Immature natural killer cell (primary cell): ENCODE measurements around the gene MTHFD2. TPM values are rescaled to one million over a fixed set of nuclear protein-coding genes. Genes with fewer than 3 reads are reported as not detected.
"Not testable (repeated sequence)": the region's sequence is repeated elsewhere in the genome, so short reads cannot be mapped to it uniquely, and the experiment has no call there.

ENCODE experiments used
- DNase-seq, 3 donors: peaks; one replicate each; pipeline ENCODE4 v3.0.0; 2022; ENCODE audit warnings: mixed read lengths in 1 of 3
- H3K27ac Mint-ChIP-seq, 6 donors: one replicate each; pipeline ENCODE4 v1.8.0; 2020; ENCODE audit warnings: mixed read lengths in 6 of 6, mild to moderate bottlenecking in 5 of 6, inconsistent platforms in 4 of 6, moderate library complexity in 3 of 6
- H3K27me3 Mint-ChIP-seq, 3 donors: one replicate each; pipeline ENCODE4 v1.8.0; 2020 to 2021; ENCODE audit warnings: low read depth in 3 of 3, mild to moderate bottlenecking in 3 of 3, mixed read lengths in 3 of 3, moderate library complexity in 3 of 3, inconsistent platforms in 1 of 3
- H3K36me3 Mint-ChIP-seq, 3 donors: one replicate each; pipeline ENCODE4 v1.8.0; 2020; ENCODE audit warnings: mixed read lengths in 3 of 3, inconsistent platforms in 2 of 3, mild to moderate bottlenecking in 2 of 3
- H3K4me1 Mint-ChIP-seq, 2 donors: one replicate each; pipeline ENCODE4 v1.8.0; 2020; ENCODE audit warnings: inconsistent platforms in 2 of 2, mild to moderate bottlenecking in 2 of 2, mixed read lengths in 2 of 2, moderate library complexity in 1 of 2
- H3K4me3 Mint-ChIP-seq, 5 donors: one replicate each; pipeline ENCODE4 v1.8.0; 2020; ENCODE audit warnings: mild to moderate bottlenecking in 5 of 5, mixed read lengths in 5 of 5, inconsistent platforms in 3 of 5, moderate library complexity in 3 of 5
- H3K9me3 Mint-ChIP-seq, 6 donors: one replicate each; pipeline ENCODE4 v1.8.0; 2020; ENCODE audit warnings: mild to moderate bottlenecking in 6 of 6, mixed read lengths in 6 of 6, inconsistent platforms in 4 of 6, moderate library complexity in 3 of 6
- polyA plus RNA-seq, 3 donors: library from polyadenylated mRNA; unstranded; fragments of 300-500 nt; fragmentation: Illumina TruSeq; gene quantifications; one replicate each; pipeline ENCODE4 v1.2.3, GENCODE V29; 2021

The MTHFD2 gene
- polyA plus RNA-seq, 3 donors from 2014 or later: 20.3 to 25.8 (median 20.4) TPM

DNA sequence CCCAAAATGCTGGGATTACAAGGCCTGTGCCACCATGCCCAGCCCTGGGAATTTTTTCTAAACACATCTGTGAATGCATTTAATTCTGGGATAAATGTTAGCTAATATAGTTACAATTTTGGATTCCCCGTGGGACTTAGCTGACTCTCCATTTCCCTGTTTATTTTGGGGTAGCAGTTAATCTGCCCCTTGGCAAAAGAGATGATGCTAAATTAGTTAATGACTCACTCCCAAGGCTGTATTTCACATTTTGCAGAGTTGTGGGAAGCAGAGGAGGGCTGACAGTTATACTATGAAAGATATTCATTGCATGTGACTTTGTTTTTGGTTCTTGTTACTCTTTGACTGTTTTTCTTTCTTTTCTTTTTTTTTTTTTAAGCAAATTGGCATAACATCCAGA, 3.2 kb downstream of the MTHFD2 start:
- peaks cover 43 to 54% of the 10 kb centered on the region in 2 donors for H3K4me1 Mint-ChIP-seq
- H3K36me3 Mint-ChIP-seq: peaks cover 0 to 4% (median 0%) of the 10 kb centered on the region in 3 donors
- DNase-seq: no peak
- peaks cover 3 to 16% (median 3%) of the 10 kb centered on the region in 3 donors for H3K27me3 Mint-ChIP-seq
- no peak overlapping the region for H3K4me3 Mint-ChIP-seq
- peak overlapping the region in 1 of 6 donors; percentile 50 for H3K27ac Mint-ChIP-seq
- peaks cover 0 to 2% (median 0%) of the 10 kb centered on the region in 6 donors for H3K9me3 Mint-ChIP-seq

DNA sequence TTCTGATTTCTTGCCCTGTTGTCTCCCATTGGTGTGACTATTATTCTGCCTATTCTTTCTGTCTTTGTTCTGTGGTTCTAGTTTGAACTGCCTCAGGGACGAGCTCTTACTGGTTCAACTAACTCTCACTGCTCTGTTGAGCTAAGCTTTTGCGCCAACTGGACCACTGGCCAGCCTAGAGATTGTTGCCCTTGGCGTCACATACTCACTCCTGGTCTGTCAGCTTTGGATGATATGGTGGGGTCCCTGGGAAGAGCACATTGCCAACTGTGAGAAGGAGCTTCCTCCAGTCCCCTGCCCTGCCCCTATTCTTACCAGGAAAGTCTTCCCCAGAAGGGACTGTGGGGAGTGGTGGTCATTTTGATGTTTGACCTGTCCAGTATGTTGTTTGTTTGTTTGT, 6.0 kb downstream of the MTHFD2 start:
- H3K27ac Mint-ChIP-seq: peak overlapping the region in 5 of 6 donors; percentile 19 to 98 (median 98)
- no peak overlapping the region for H3K4me3 Mint-ChIP-seq
- H3K4me1 Mint-ChIP-seq: peaks cover 47 to 59% of the 10 kb centered on the region in 2 donors
- H3K27me3 Mint-ChIP-seq: peaks cover 0 to 7% (median 0%) of the 10 kb centered on the region in 3 donors
- no peak for DNase-seq
- no peaks in the 10 kb centered on the region for H3K9me3 Mint-ChIP-seq
- peaks cover 0 to 10% (median 8%) of the 10 kb centered on the region in 3 donors for H3K36me3 Mint-ChIP-seq

DNA sequence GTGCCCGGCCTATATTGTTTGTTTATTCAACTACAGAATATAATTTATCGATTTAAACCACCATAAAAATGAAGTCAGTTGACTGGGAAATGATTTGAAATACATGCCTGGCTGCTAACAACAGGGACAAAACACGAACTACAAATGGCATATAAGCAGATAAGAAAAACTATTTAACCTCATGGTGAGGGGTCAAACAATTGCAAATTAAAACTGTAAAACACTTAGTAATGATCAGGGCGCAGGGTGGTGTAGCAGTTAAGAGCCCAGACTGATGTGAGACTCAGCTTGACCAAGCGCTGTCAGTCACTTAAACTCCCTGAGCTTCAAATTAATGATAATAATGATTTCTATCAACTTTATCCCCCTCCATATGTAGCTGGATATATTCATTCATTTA, 6.7 kb downstream of the MTHFD2 start:
- peaks cover 4 to 15% (median 11%) of the 10 kb centered on the region in 3 donors for H3K36me3 Mint-ChIP-seq
- no peak for DNase-seq
- H3K27ac Mint-ChIP-seq: peak overlapping the region; percentile 96 to 98 (median 98)
- no peaks in the 10 kb centered on the region for H3K9me3 Mint-ChIP-seq
- peak overlapping the region; percentile 58 to 81 (median 77) for H3K4me3 Mint-ChIP-seq
- peaks cover 40 to 52% of the 10 kb centered on the region in 2 donors for H3K4me1 Mint-ChIP-seq
- peaks cover 0 to 7% (median 0%) of the 10 kb centered on the region in 3 donors for H3K27me3 Mint-ChIP-seq

DNA sequence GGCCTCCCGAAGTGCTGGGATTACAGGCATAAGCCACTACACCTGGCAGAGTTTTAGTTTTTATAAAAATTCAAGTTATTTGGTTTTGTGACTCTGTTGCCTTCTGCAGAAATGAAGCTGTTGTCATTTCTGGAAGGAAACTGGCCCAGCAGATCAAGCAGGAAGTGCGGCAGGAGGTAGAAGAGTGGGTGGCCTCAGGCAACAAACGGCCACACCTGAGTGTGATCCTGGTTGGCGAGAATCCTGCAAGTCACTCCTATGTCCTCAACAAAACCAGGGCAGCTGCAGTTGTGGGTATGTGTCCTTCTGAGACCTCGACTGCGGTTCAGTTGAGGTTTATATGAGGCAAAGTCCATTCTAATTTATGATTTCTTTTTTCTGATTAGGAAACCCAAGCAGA, 7.2 kb downstream of the MTHFD2 start:
- Mint-ChIP-seq H3K27me3 (peaks cover 0 to 7% (median 0%) of the 10 kb centered on the region in 3 donors), H3K4me3 (peak overlapping the region; percentile 58 to 81 (median 77)), H3K4me1 (peaks cover 39 to 47% of the 10 kb centered on the region in 2 donors), H3K27ac (peak overlapping the region; percentile 96 to 98 (median 98)), H3K9me3 (no peaks in the 10 kb centered on the region), H3K36me3 (peaks cover 4 to 15% (median 11%) of the 10 kb centered on the region in 3 donors)
- peak; percentile 13 to 23 (median 14) for DNase-seq

DNA sequence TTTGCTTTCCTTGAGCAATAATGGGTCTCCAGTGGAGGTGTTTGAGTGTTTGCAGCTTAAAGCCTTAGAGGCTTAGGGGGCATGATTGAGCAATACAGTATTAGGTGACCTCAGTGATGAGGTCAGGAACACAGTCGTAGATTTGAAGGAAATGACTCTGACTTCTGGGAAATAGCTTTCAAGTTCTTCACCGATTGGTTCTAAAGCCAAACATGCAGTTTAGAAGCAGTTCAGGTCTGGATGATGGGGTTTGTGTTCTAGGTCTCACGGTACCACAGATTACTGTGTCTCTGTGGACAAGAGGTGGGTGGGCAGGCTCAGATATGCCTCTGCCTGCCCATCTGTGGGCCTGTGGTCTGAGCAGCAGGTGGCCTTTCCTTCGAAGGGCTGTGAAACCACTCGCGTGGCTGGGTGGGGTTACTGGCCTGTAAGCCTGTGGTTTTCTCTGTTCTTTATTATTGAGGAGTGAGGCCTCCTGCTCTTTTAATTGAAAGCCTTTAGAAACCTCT, 7.8 kb downstream of the MTHFD2 start:
- peaks cover 0 to 7% (median 0%) of the 10 kb centered on the region in 3 donors for H3K27me3 Mint-ChIP-seq
- DNase-seq: peak; percentile 73 to 77 (median 76)
- no peaks in the 10 kb centered on the region for H3K9me3 Mint-ChIP-seq
- H3K27ac Mint-ChIP-seq: peak overlapping the region; percentile 96 to 98 (median 98)
- peaks cover 7 to 19% (median 14%) of the 10 kb centered on the region in 3 donors for H3K36me3 Mint-ChIP-seq
- peak overlapping the region; percentile 58 to 81 (median 77) for H3K4me3 Mint-ChIP-seq
- H3K4me1 Mint-ChIP-seq: peaks cover 39 to 46% of the 10 kb centered on the region in 2 donors

DNA sequence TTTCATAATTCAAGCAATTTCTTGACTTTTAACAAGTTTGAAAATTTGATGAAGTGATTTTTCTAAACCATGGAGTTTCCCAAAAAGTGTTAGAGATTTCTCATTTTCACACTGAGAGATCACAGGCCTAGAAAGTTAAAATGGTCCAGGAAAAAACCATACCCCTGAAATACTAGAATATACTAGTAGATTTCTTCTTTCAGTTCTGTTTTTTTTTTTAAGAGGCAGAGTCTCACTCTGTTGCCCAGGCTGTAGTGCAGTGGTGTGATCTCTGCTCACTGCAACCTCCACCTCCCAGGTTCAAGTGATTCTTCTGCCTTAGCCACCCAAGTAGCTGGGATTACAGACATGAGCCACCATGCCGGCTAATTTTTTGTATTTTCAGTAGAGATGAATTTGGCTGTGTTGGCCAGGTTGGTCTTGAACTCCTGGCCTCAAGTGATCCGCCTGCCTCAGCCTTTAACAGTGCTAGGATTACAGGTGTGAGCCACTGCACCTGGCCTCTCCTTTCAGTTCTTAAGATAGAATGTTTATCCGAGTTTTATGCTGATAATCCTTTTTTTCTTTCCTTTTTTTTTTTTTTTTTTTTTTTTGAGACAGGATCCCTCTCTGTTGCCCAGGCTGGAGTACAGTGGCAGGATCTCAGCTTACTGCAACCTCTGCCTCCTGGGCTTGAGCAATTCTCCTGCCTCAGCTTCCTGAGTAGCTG, 14.4 kb downstream of the MTHFD2 start:
- H3K27me3 Mint-ChIP-seq: no peaks in the 10 kb centered on the region
- H3K27ac Mint-ChIP-seq: no peak overlapping the region
- no peak overlapping the region for H3K4me3 Mint-ChIP-seq
- peaks cover 7 to 9% of the 10 kb centered on the region in 2 donors for H3K4me1 Mint-ChIP-seq
- H3K9me3 Mint-ChIP-seq: no peaks in the 10 kb centered on the region
- DNase-seq: no peak
- H3K36me3 Mint-ChIP-seq: peaks cover 15 to 28% (median 20%) of the 10 kb centered on the region in 3 donors

DNA sequence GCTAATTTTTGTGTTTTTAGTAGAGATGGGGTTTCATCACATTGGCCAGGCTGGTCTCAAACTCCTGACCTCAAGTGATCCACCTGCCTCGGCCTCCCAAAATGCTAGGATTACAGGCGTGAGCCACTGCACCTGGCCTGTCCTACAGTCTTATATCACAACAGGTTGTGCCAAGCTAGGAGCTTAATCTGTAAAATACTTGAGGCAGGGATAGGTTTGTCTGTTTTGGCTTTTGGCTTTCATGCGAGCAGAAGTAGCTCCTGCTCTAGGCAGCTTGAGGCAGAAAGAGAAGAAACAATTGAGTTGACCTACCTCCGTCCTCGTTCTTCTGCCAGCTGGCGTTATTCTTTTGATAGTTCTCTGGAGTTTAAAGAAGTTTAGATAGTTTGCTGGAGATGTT, 17.4 kb downstream of the MTHFD2 start:
- H3K4me3 Mint-ChIP-seq, H3K4me1 Mint-ChIP-seq, DNase-seq, H3K27me3 Mint-ChIP-seq, H3K9me3 Mint-ChIP-seq, H3K27ac Mint-ChIP-seq: not testable (repeated sequence)
- H3K36me3 Mint-ChIP-seq: peaks cover 11 to 20% (median 13%) of the 10 kb centered on the region in 3 donors

DNA sequence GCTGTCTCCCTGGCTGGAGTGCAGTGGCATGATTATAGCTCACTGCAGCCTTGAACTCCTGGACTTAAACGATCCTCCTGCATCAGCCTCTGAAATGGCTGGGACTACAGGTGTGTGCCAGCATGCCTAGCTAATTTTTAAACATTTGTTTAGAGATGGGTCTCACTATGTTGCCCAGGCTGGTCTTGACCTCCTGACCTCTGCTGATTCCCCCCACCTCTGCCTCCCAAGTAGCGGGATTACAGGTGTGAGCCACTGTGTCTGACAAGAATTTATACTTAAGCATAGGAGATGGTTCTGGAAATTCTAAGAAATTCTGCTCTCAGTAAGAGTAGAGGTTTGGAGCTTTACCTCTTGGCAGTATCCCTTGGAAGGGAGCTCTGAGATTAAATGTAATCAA, 18.2 kb downstream of the MTHFD2 start:
- no peak overlapping the region for H3K27ac Mint-ChIP-seq
- H3K27me3 Mint-ChIP-seq: peaks cover 0 to 2% (median 0%) of the 10 kb centered on the region in 3 donors
- DNase-seq: no peak
- no peaks in the 10 kb centered on the region for H3K9me3 Mint-ChIP-seq
- peaks cover 5 to 13% (median 5%) of the 10 kb centered on the region in 3 donors for H3K36me3 Mint-ChIP-seq
- H3K4me1 Mint-ChIP-seq: no peaks in the 10 kb centered on the region
- H3K4me3 Mint-ChIP-seq: no peak overlapping the region

DNA sequence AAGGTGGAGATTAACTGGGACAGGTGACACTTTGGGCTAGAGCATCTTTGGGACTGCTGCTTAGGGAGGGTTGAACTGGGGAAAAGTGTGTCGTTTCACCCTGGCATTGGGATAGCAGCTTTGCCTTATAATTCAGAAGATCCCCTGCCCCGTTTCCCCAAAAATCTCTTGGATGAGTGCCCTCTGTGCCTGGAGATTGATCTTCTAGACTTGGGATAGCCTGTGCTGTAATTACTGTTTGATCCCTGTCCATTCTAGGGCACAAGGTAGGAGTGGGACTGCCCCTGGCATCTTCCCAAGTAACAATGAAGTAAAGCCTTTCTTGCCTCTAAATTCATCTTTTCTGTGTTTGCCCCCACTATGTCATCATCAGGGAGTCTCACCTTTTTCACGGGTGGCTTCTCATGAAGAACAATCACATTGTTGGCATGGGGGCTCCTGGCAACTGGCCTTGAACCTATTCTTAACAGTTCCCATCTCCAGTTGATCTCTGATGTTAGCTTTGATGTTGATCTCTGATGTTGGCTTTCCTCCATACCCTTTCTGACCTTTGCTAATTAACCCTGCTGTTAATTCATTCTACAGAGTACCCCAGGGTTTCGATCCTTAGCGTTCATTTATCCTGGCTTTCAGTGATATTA, 21.6 kb downstream of the MTHFD2 start:
- no peaks in the 10 kb centered on the region for H3K9me3 Mint-ChIP-seq
- peaks cover 0 to 3% (median 0%) of the 10 kb centered on the region in 3 donors for H3K27me3 Mint-ChIP-seq
- peaks cover 0 to 6% (median 4%) of the 10 kb centered on the region in 3 donors for H3K36me3 Mint-ChIP-seq
- H3K27ac Mint-ChIP-seq: peak overlapping the region in 2 of 6 donors; percentile 72 to 79
- no peaks in the 10 kb centered on the region for H3K4me1 Mint-ChIP-seq
- H3K4me3 Mint-ChIP-seq: no peak overlapping the region
- DNase-seq: no peak

DNA sequence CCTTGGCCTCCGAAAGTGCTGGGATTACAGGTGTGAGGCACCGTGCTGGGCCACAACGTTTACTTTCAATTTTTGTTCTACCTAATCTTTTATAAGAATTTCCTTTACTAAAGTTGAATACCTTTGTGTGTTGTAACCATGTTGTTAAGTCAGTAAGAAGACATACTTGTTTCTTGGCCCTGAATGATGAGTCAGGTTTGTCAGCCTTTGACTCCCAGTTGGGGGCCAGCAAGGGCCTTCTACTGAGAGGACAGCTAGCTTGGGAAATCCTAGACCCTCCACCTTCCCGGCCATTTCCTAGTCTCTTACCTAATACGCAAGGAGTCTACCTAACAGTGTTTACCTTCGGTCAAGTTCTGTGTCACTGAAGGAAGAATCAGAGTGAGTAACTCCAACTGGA, 22.7 kb downstream of the MTHFD2 start:
- no peaks in the 10 kb centered on the region for H3K4me1 Mint-ChIP-seq

DNA sequence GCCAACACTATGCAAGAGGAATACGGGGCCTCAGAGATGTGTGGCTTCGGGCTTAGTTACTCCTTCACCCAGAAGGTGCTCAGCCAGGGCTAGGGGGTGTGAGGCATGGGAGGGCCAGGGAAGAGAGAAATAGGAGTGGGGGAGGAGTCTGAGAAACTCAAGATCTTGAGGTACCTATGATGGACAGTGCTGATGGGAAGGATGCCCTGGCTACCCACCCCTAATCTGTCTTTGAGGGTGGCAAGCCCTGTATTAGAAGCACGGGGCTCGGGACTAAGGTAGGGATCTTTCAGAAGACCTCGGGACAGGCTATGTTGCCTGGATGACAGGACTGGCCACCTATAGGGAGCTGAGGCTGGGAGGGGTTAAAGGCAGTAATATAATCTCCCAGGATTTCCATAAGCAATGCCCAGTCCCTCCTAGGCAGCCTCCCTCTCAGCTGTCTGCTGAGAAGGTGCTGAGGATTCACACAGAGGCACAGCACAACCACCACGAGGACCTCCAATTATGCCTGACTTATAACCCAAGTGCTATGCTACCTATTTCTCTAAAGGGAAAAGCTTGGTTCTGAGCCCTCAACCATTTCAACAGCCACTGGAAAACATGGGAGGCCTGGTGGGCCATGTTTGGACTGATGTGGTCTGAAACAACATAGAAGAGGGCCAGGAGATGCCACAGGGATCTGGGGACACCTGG, 23.3 kb downstream of the MTHFD2 start:
- H3K4me3 Mint-ChIP-seq: no peak overlapping the region
- H3K27me3 Mint-ChIP-seq: peaks cover 0 to 5% (median 0%) of the 10 kb centered on the region in 3 donors
- H3K27ac Mint-ChIP-seq: peak overlapping the region in 1 of 6 donors; percentile 28
- H3K9me3 Mint-ChIP-seq: no peaks in the 10 kb centered on the region
- H3K4me1 Mint-ChIP-seq: no peaks in the 10 kb centered on the region
- no peak for DNase-seq
- H3K36me3 Mint-ChIP-seq: peaks cover 0 to 6% (median 0%) of the 10 kb centered on the region in 3 donors

More for the DNA sequence above, 22.7 kb downstream of the MTHFD2 start:
- Mint-ChIP-seq H3K27me3 (peaks cover 0 to 5% (median 0%) of the 10 kb centered on the region in 3 donors), H3K36me3 (peaks cover 0 to 6% (median 1%) of the 10 kb centered on the region in 3 donors), H3K9me3 (no peaks in the 10 kb centered on the region), H3K4me3 (no peak overlapping the region), H3K27ac (no peak overlapping the region)
- DNase-seq: no peak

DNA sequence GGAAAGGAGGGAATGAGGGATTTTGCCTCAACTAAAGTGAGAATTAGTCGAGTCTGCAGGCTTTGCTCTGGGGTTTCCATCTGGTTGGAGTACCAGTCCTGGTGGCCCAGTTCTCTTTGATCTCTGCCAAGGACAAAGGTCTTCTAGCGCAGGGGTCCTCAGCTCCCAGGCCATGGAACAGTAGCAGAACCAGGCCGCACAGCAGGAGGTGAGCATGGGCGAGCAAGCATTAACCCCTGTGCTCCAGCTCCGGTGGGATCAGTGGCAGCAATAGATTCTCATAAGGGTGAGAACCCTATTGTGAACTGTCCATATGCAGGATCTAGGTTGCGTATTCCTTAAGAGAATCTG, 23.9 kb downstream of the MTHFD2 start:
- Mint-ChIP-seq H3K9me3 (no peaks in the 10 kb centered on the region), H3K27ac (no peak overlapping the region), H3K27me3 (peaks cover 0 to 5% (median 0%) of the 10 kb centered on the region in 3 donors), H3K4me3 (no peak overlapping the region), H3K36me3 (peaks cover 0 to 6% (median 0%) of the 10 kb centered on the region in 3 donors), H3K4me1 (no peaks in the 10 kb centered on the region)
- DNase-seq: no peak

DNA sequence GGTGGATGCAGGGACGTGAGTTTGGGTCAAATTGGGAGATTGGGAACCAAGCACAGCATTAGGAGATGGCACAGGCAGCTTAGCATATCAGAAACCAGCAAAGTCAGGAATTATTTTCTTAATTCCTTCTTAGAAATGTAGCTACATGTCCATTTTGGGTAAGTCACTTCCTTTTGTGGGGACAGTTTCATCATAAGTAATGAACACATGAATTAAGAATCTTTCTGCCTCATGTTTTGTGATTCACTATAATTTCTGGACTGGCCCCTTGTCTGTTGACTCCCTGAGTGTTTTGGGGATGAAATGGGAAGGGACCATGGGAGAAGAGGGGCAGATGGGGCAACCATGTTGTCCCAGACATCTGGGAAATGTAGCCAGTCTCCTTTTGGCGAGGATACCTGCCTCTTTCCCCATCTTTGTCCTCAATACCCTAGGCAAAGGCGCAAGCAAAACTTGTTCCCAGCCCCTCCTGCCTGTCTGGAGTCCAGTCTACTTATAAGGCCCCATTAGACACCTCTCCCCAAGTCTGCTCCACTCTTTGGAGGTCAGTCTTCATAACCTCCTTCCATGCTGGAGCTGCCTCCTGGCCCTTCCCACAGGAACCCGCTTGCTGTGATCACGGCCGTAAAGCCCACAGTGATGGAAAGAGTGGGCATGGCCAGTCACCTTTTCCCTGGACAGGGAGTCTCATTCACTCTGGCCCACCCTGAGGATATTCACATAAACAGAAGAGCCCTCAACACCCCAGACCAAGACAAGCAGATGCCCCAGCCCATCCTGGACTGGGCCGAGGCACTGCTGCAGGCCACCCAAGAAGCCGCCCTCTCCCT, 25.7 kb downstream of the MTHFD2 start:
- H3K36me3 Mint-ChIP-seq: peaks cover 0 to 2% (median 0%) of the 10 kb centered on the region in 3 donors
- no peaks in the 10 kb centered on the region for H3K9me3 Mint-ChIP-seq
- no peak for DNase-seq
- H3K27me3 Mint-ChIP-seq: peaks cover 0 to 8% (median 0%) of the 10 kb centered on the region in 3 donors
- no peak overlapping the region for H3K4me3 Mint-ChIP-seq
- H3K4me1 Mint-ChIP-seq: no peaks in the 10 kb centered on the region
- peak overlapping the region in 1 of 6 donors; percentile 14 for H3K27ac Mint-ChIP-seq
